A172 (cell line): ENCODE results near the gene CTBP2. TPM values are rescaled to one million over a fixed set of nuclear protein-coding genes. Genes with fewer than 3 reads are reported as not detected.

Source experiments
- DNase-seq: peaks from one replicate; pipeline ENCODE4 v3.0.0-alpha.2; 2015; ENCODE audit warnings: low spot score
- total RNA-seq: library from RNA; depleted of rRNA; stranded (reverse); fragments of >200 nt; shearing (Covaris generic); gene quantifications from 2 replicates; pipeline ENCODE4 v1.2.3, GENCODE V29; 2014; rRNA removed

The CTBP2 gene
- total RNA-seq = 35.0 and 35.5 TPM in 2 replicates

DNA sequence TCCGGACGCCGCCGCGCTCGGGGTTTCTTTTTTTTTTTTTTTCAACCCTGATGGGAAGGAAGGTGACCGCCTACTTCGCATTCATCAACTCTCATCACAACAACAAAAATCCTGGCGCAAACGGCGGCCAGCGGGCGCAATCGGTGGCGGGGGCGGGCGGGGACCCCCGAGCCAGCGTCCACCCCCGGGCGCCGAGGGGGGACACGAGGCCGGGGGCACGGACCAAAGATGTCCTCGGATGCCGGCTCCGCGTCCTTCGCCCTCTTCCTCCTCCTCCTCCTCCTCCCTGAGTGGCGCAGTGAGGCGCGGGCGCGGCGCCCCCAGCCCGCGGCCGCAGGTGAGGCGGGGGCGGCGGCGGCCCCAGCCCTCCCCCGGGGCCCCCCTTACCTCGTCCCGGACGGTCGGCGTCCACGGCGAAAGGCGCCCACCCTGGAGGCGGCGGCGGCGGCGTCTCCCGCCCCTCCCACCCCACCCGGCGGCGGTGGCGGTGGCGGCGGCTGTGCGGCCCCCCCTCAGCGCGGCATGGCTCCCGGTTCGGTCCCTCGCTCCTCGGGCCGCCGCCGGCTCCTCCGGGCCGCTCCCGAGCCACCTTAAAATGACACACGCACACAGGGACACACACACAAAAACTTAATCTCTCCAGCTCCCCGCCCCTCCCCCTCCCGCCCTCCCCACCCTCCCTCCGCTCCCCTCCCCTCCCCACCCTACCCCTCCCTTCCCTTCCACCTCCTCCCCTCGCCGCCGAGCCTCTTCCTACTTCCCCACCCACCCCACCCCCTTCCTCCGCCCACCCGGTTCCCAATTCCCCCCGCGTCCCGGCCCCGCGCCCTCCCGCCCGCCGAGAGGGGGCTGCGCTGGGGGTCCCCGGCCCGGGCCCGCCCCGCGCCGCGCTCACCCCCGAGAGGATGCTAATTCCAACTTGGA is at the start of gene CTBP2:
Gene CTBP2 (minus strand): TSS at position 632 of the 924 bp plus-strand sequence.
- DNase-seq = no peak

GRCh38 chr10:125209591-125210355 is 49.4 kb upstream of the CTBP2 start:
- DNase-seq = no peak

DNA sequence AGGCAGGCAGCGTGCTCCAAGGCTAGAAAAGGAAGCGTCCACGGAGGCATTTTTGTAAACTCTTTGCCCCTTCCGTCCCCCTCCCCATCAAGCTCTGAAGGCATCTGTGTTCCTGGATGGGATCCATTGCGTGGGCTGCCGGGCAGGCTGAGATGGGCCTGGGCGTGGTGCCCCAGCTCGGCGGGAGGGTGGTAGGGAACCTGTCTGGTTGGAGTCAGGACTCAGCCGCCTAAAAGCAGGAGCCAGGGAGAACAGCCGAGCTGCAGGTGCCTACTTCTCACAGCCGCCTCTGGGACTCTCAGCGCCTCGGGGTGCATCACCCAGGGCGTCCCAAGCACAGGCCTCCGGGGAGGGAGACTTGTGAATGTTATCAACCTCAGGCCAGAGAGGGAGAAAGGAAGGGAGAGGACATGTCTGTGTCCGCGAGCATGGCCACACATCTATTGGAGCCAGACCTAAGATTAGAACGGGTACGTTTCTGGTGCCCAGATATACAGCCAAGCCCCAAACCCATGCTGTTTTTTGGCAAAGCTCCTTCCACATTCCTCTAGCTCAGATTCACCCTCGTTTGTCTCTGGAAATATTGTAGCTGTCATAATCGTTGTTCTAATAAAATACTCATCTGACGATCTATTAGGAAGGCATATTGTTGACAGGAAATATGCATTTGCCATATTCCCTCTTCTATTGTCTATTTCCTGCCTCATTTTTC is 48.6 kb upstream of the CTBP2 start:
- DNase-seq = no peak

GRCh38 chr10:125206623-125207022 is 46.3 kb upstream of the CTBP2 start:
- DNase-seq = no peak

- DNase-seq = no peak
Measured at GRCh38 chr10:125205431-125205830, 45.1 kb upstream of the CTBP2 start.

DNA sequence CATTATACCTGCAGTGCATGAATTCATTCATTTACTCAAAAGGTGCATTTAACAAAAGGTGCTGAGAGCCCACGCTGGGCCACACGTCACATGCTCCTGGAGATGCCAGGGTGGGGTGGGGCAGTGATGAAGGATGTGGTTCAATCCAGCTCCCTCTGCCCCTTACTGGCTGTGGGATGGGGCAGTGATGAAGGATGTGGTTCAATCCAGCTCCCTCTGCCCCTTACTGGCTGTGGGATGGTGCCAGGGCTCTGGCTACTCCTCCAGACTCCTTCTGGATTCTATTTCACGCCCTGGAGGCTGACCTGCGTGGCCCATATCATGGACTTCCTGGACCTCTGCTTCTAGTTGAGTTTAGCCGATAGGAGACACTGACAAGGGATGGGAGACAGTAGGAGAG is 44.0 kb upstream of the CTBP2 start:
- DNase-seq = no peak

- no peak for DNase-seq
Measured at GRCh38 chr10:125203186-125203800, 42.9 kb upstream of the CTBP2 start.

GRCh38 chr10:125201791-125202622 is 41.6 kb upstream of the CTBP2 start:
- no peak for DNase-seq

- peak; percentile 50 for DNase-seq
Measured at GRCh38 chr10:125201108-125201524, 40.8 kb upstream of the CTBP2 start.

DNA sequence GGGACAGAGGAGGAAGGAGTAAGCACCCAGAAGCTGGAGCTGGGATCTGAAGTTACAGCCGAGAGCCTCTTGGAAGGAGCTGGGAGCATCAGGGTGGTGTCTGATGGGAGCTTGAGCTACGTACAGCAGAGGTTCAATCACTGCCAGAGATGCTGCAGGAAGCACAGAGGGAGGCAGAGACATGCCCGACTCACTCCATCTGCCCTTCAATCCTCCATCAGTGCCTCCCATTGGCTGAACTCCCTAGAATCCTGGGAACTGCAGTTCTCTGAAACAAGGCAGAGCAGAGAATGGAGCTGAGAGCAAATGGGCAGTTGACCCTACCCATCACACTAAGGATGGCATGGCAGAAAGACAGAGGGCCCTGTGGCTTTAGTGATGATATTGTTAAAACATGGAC is 40.0 kb upstream of the CTBP2 start:
- DNase-seq = no peak

DNA sequence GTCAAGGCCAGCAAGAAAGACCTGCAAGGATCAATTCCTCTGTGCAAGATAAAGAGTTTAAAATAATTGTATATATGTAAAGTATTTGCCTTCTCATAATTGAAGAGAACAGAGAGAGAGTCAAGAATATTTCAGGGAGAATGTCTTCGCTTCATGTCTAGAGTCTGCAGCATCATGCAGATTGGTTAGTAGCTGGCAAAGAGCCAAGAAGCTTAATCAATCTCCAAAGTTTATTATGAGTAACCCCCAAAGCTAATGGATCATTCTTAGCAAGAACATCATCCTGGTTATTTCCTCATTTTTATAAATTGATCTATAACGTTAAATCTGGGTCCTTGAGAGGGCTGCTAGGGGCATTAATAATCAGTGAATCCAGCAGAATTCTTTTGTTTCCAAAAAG is 38.9 kb upstream of the CTBP2 start:
- no peak for DNase-seq

GRCh38 chr10:125194814-125195213 is 34.5 kb upstream of the CTBP2 start:
- no peak for DNase-seq

DNA sequence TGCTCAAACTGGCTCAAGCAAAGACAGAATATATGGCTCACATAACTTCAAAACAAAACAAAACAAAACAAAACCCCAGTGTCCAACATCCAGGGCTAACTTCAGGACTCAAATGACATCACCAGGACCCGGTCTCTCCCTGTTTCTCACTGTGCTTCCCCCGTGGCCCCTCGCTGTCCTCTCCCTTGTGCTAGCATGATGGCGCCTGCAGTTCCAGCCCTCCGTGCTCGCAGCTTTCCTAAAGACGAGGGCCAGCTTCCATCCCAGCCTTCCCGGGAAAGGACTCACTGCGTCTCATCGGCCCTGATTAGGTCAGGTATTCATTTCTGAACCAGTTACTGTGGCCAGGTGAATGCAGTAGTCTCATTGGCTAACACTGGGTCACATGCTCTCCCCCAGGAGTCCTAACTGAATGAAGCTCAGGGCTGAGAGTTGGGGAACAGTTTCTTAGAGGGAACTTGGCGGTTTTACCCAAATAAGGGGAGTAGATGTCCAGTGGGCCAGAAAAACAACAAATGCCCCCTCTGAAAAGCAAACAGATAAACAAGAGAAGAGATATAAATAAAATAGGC is 33.0 kb upstream of the CTBP2 start:
- DNase-seq = no peak

DNA sequence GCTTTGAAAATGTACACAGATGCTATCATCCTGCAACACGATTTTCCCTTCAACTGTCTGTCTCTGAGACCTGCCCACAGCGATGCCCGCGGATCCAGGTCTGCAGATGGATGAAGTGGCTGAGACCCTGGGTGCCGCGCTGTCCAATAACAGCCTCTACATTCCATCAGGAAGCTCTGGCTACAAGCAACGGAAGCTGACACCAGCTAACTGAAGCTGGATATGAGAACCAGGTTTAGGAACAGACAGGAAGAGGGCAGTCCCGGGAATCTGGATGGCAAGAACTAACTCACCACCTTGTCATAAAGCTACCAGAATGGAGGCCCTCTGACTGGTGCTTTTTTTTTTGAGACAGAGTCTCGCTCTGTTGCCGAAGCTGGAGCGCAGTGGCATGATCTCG is 32.3 kb upstream of the CTBP2 start:
- DNase-seq = no peak

- DNase-seq = no peak
Measured at GRCh38 chr10:125192005-125192404, 31.6 kb upstream of the CTBP2 start.

GRCh38 chr10:125190946-125191345 is 30.6 kb upstream of the CTBP2 start:
- no peak for DNase-seq

- DNase-seq = no peak
Measured at GRCh38 chr10:125190414-125190813, 30.1 kb upstream of the CTBP2 start.

DNA sequence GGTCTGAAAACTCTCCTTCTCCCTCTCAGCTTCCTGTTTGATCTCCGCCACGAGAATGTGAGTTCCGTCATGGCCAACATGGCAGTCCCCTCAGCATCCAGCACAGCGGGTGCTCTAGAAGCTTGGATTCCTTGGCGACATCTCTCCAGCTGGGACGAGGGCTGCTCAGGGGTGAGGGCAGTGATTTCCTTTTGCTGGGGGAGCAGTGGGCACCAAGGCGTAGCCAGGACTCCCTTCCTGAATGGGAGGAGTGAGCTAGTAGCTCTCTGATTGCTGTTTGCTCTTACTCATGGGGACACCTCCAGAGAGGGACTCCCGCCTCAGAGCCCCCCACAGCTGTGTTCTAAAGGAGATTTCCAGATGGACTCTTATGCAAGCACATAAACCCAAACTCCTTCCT is 28.8 kb upstream of the CTBP2 start:
- DNase-seq = no peak

GRCh38 chr10:125187238-125188194 is 27.2 kb upstream of the CTBP2 start:
- no peak for DNase-seq
